ENCODE data around the gene PDAP1. TPM values are rescaled to one million over a fixed set of nuclear protein-coding genes. Genes with fewer than 3 reads are reported as not detected.

The PDAP1 gene
- total and polyA plus RNA-seq, 9 donors, result 31.1 to 155 (median 83.9) TPM

DNA sequence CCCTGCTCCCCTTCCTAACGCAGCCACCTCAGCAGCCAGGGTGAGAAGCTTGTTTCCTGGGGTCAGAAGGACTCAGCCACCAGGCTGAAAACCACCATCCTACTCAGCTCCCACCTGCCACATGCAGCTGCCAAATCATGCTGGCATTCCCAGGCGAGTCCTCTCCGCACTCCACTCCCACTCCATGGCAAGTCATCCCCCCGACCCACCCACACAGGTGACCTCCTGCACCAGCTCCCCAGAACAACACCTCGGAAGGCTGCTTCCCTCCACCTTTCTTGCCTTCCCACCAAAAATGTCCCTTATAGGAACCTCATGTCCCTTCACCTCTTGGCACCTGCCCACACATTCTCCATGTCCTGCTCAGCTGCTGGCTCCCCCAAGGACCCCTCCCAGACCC is 4.6 kb downstream of the PDAP1 start:
- WGBS, 3 donors, result 80 to 82% (median 81%) methylated on average over 5 of the region's 5 CpGs
- no peak overlapping the region for H3K4me3 ChIP-seq
- intact Hi-C loops (cut with DNase I), result loop anchor here in 1 of 4 donors (10.0 kb wide), 1 partner anchor 151 kb away; the partner anchor contains the start of genes FAM200A and ZNF655
- H3K4me1 ChIP-seq (ENCODE audit: insufficient read depth), result peaks cover 9% of the 10 kb centered on the region
- no peak overlapping the region for H3K27ac ChIP-seq
- no peaks in the 10 kb centered on the region for H3K9me3 ChIP-seq
- no peaks in the 10 kb centered on the region for H3K27me3 ChIP-seq
- DNase-seq, result no peak
- no peaks in the 10 kb centered on the region for H3K36me3 ChIP-seq
- TF ChIP-seq EP300 (IDR thresholded peaks at IDR 0.05) (no peak), POLR2A (IDR thresholded peaks at IDR 0.05) (no peak)
- TF ChIP-seq, protein P1, sequence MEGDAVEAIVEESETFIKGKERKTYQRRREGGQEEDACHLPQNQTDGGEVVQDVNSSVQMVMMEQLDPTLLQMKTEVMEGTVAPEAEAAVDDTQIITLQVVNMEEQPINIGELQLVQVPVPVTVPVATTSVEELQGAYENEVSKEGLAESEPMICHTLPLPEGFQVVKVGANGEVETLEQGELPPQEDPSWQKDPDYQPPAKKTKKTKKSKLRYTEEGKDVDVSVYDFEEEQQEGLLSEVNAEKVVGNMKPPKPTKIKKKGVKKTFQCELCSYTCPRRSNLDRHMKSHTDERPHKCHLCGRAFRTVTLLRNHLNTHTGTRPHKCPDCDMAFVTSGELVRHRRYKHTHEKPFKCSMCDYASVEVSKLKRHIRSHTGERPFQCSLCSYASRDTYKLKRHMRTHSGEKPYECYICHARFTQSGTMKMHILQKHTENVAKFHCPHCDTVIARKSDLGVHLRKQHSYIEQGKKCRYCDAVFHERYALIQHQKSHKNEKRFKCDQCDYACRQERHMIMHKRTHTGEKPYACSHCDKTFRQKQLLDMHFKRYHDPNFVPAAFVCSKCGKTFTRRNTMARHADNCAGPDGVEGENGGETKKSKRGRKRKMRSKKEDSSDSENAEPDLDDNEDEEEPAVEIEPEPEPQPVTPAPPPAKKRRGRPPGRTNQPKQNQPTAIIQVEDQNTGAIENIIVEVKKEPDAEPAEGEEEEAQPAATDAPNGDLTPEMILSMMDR (IDR thresholded peaks at IDR 0.05), result no peak

DNA sequence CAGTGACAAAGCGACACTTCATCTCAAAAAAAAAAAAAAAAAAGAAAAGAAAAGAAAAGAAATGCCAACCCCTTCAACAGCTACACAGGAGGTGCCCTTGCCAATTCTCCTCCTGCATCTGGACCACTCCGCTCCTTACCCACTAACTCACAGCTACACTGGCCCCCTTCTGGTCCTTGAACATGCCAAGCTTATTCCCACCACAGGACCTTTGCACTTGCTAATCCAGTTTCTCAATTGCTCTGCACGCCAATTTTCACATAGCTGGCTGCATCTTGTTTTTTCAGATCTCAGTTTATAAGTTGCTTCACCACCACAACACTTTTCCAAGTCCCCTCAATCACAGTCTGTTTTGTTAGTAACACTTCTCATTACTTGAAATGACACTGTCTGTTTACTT is 5.5 kb downstream of the PDAP1 start:
- Histone ChIP-seq H3K9me3 (no peaks in the 10 kb centered on the region), H3K36me3 (no peaks in the 10 kb centered on the region), H3K27me3 (no peaks in the 10 kb centered on the region), H3K4me3 (no peak overlapping the region), H3K4me1 (ENCODE audit: insufficient read depth) (peaks cover 9% of the 10 kb centered on the region), H3K27ac (no peak overlapping the region)
- TF ChIP-seq POLR2A (IDR thresholded peaks at IDR 0.05) (no peak), EP300 (IDR thresholded peaks at IDR 0.05) (no peak)
- TF ChIP-seq, protein P1 (IDR thresholded peaks at IDR 0.05), result no peak
- intact Hi-C loops (cut with DNase I), result loop anchor here in 1 of 4 donors (10.0 kb wide), 1 partner anchor 152 kb away; the partner anchor contains the start of genes FAM200A and ZNF655
- no peak for DNase-seq
- 93 to 96% (median 95%) methylated on average over 3 of the region's 3 CpGs for WGBS, 3 donors

DNA sequence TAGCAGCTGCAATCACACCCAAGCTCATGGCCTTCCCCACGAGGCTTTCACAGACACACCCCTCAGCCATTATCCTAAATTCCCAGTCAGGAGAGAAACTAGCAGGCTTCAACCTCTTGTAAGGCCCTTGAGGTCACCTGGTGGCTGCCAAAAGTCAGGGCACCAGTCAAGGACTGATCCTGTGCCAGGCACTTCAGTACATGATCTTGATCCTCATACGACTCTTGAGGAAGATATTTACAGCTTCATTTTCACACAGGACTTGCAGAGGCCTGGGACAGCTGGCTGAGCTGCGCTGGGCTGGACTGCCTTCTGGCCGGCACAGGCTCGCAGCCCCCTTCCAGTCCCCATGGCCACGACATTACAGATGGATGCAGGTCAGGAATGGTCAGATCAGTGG is 8.8 kb downstream of the PDAP1 start:
- Histone ChIP-seq H3K4me1 (ENCODE audit: insufficient read depth) (peaks cover 1% of the 10 kb centered on the region), H3K9me3 (no peaks in the 10 kb centered on the region), H3K27ac (no peak overlapping the region), H3K4me3 (no peak overlapping the region), H3K27me3 (no peaks in the 10 kb centered on the region), H3K36me3 (no peaks in the 10 kb centered on the region)
- 56 to 79% (median 67%) methylated on average over 6 of the region's 6 CpGs for WGBS, 3 donors
- no peak for TF ChIP-seq POLR2A (IDR thresholded peaks at IDR 0.05)
- TF ChIP-seq, protein P1 (IDR thresholded peaks at IDR 0.05), result no peak
- no peak for TF ChIP-seq EP300 (IDR thresholded peaks at IDR 0.05)
- no peak for DNase-seq
- intact Hi-C loops (cut with DNase I), result loop anchor here in 2 of 4 donors (10.0 kb wide), 1 partner anchor 255 kb away; the partner anchor contains the start of gene SMURF1 (in 2 of the 2)

DNA sequence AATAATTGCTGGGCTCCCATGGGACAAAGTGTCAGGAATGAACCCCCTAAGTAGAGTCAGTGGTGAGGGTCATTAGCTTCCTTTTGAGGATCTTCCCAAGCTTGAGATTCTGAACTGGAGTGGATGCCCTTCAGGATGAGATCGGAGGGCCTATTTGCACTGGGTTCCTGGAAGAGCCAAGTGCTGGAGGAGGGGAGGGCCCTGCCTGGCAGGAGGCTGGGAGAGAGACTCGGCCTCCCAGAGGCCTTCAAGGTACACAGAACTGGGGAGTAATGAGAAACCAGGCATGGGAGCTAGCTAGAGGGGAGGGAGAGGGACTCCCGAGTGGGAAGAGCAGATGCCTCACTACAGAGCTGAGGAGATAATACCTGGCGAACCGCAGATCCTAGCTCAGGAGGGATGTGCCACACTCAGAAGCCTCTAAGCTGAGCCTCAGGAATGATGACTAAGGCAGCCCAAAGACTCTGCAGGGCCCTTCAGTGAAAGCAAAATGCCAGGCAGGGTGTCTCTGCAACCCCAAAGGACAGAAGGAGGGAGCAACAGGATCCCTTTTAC is 9.4 kb downstream of the PDAP1 start:
- no peak for DNase-seq
- intact Hi-C loops (cut with DNase I), result loop anchor here in 2 of 4 donors (10.0 kb wide), 1 partner anchor 254 kb away; the partner anchor contains the start of gene SMURF1 (in 2 of the 2)
- WGBS, 3 donors, result 53 to 68% (median 65%) methylated on average over 5 of the region's 5 CpGs
- Histone ChIP-seq H3K4me3 (no peak overlapping the region), H3K27ac (no peak overlapping the region), H3K4me1 (ENCODE audit: insufficient read depth) (no peaks in the 10 kb centered on the region), H3K27me3 (no peaks in the 10 kb centered on the region), H3K36me3 (no peaks in the 10 kb centered on the region), H3K9me3 (no peaks in the 10 kb centered on the region)
- TF ChIP-seq POLR2A (IDR thresholded peaks at IDR 0.05), result no peak

DNA sequence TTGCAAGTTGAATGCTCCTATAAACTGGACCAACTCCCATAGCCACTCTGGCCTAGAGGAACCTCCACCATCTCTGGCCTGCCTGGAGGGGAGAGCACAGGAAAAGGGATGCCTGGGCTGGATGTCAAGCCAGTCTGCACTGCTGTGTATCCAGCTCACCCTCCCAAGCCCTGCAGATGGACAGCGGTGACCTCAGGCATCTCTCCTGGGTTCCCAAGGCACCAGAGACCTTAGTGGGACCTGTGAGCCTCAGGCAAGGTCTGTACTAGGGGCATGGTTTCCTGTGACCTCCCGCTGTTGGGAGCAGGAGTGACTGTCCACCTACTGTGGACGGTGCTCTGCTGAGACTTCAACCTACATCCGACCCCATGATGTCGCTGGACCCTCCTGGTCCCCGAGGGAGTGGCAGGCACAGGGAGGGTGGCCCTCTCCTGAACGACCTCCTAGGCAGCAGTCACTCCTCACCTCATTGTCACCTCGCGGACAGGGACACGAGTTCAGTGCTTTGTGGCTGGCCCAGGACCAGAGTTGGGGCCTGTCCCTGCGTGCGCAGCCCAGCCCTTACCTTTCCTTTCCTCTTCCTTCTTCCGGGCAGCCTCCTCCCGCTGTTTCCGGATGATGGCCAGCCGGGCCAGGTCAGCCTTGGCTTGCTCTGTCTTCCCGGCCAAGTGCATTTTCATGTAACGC is 11.0 kb downstream of the PDAP1 start:
- H3K36me3 ChIP-seq, result no peaks in the 10 kb centered on the region
- intact Hi-C loops (cut with DNase I), result loop anchor here in 2 of 4 donors (10.0 kb wide), 1 partner anchor 253 kb away; the partner anchor contains the start of gene SMURF1 (in 2 of the 2)
- no peaks in the 10 kb centered on the region for H3K27me3 ChIP-seq
- TF ChIP-seq, protein P1 (IDR thresholded peaks at IDR 0.05), result no peak
- TF ChIP-seq EP300 (IDR thresholded peaks at IDR 0.05) (no peak), POLR2A (IDR thresholded peaks at IDR 0.05) (no peak)
- 84 to 87% (median 84%) methylated on average over 18 of the region's 18 CpGs for WGBS, 3 donors
- H3K9me3 ChIP-seq, result no peaks in the 10 kb centered on the region
- no peak overlapping the region for H3K4me3 ChIP-seq
- DNase-seq, result no peak
- H3K27ac ChIP-seq, result no peak overlapping the region
- H3K4me1 ChIP-seq (ENCODE audit: insufficient read depth), result peaks cover 3% of the 10 kb centered on the region
